ENCODE data around the gene SPATA3.

Gene SPATA3

DNA sequence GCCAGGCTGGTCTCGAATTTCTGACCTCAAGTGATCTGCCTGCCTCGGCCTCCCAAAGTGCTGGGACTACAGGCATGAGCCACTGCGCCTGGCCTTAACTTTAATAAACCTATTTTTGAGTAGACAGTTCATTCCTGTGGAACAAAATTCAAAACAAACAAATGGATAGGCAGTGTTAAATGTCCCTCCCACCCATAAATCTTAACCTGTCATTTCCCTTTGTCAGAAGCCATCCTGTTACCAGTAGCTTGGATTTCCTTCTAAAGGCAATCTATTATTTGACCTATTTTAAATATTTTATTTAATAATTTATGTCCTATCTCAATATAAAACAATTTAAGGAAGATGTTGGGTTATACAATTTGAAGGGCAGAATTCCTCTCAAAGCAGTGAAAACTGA lies 34.8 kb downstream of the SPATA3 start:
- H3K27ac Mint-ChIP-seq, result no peak overlapping the region

DNA sequence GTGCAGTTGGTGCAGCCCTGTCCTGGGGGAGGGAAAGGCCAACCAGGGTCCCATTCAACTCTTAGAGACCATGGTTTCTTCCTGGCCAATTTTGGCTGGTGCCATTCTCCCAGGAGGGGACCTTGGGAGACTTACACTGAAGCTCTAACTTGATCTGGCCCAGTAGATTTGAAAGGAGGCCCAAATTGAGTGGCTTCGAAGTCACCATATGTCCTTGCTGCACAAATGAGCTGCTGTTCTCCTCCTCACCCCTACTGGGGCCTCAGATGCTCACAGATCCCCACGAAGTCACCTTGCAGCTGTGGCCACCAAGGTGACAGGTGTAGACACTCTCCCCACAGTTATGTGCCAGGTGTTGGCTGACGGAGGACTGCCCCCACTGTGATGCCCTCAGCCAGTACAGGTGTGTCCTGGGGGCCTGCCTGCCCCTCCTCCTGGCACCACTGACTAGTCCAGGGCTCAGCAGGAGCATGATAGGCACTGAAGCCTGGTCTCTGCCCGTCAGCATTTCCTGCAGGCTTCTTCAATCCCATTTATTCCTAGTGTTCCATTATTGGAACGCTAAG lies 36.7 kb downstream of the SPATA3 start:
- Mint-ChIP-seq H3K27ac (no peak overlapping the region), H3K4me1 (peaks cover 11% of the 10 kb centered on the region), H3K36me3 (ENCODE audit: low read depth) (no peaks in the 10 kb centered on the region), H3K27me3 (ENCODE audit: low read depth, poor library complexity) (peaks cover 61% of the 10 kb centered on the region), H3K9me3 (no peaks in the 10 kb centered on the region), H3K4me3 (no peak overlapping the region)
- TF ChIP-seq, protein P1, sequence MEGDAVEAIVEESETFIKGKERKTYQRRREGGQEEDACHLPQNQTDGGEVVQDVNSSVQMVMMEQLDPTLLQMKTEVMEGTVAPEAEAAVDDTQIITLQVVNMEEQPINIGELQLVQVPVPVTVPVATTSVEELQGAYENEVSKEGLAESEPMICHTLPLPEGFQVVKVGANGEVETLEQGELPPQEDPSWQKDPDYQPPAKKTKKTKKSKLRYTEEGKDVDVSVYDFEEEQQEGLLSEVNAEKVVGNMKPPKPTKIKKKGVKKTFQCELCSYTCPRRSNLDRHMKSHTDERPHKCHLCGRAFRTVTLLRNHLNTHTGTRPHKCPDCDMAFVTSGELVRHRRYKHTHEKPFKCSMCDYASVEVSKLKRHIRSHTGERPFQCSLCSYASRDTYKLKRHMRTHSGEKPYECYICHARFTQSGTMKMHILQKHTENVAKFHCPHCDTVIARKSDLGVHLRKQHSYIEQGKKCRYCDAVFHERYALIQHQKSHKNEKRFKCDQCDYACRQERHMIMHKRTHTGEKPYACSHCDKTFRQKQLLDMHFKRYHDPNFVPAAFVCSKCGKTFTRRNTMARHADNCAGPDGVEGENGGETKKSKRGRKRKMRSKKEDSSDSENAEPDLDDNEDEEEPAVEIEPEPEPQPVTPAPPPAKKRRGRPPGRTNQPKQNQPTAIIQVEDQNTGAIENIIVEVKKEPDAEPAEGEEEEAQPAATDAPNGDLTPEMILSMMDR (IDR thresholded peaks at IDR 0.05), result no peak
- no peak for DNase-seq

More for the DNA sequence above, 34.8 kb downstream of the SPATA3 start:
- H3K9me3 Mint-ChIP-seq, result no peaks in the 10 kb centered on the region
- H3K4me3 Mint-ChIP-seq, result no peak overlapping the region
- TF ChIP-seq, protein P1 (IDR thresholded peaks at IDR 0.05), result no peak
- H3K36me3 Mint-ChIP-seq (ENCODE audit: low read depth), result no peaks in the 10 kb centered on the region
- H3K27me3 Mint-ChIP-seq (ENCODE audit: low read depth, poor library complexity), result peaks cover 46% of the 10 kb centered on the region
- peaks cover 11% of the 10 kb centered on the region for H3K4me1 Mint-ChIP-seq
- DNase-seq, result no peak

DNA sequence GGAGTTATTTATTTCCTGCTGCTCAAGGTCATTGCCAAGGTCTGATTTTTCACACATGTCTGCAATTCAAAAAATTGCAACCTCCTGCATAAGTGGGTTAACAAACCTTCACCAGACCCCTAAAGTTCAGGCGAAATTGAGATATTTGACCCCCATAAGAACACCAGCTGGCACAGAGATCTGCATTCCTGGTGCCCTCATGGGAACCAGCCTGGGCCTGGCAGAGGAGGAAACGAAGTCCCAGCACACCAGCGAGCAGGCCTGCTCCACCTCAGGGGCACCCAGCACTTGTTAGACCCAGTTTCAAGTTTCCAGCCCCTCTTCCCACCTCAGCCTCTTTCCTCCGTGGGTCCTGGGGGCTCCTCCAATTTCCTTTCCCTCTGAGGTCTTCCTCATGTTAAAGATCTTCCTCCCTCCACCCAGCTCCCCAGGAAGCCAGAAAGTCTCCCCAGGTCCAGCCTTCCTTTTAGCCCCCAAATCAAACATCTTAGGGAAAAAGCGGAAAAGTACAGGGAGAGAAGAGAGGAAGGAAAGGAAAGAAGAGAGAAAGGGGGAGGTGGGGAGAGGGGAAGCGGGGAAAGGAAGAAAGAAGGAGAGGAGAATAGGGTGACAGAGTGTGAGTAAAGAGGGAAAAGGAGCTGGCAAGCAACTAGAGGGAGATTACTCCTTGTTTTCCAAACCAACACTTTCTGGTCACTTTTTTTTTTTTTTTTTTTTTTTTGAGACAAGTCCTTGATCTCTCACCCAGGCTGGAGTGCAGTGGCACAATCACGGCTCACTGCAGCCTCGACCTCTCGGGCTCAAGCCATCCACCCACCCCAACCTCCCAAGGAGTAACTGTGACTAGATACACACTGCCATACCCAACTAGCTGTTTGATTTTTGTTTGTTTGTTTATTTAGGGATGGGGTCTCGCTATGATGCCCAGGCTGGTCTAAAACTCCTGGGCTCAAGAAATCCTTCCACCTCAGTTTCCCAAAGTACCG lies 37.5 kb downstream of the SPATA3 start:
- no peak for DNase-seq
- peaks cover 66% of the 10 kb centered on the region for H3K27me3 Mint-ChIP-seq (ENCODE audit: low read depth, poor library complexity)
- H3K36me3 Mint-ChIP-seq (ENCODE audit: low read depth), result no peaks in the 10 kb centered on the region
- no peak overlapping the region for H3K27ac Mint-ChIP-seq
- no peaks in the 10 kb centered on the region for H3K9me3 Mint-ChIP-seq
- peaks cover 13% of the 10 kb centered on the region for H3K4me1 Mint-ChIP-seq
- TF ChIP-seq, protein P1 (IDR thresholded peaks at IDR 0.05), result no peak
- H3K4me3 Mint-ChIP-seq, result no peak overlapping the region

DNA sequence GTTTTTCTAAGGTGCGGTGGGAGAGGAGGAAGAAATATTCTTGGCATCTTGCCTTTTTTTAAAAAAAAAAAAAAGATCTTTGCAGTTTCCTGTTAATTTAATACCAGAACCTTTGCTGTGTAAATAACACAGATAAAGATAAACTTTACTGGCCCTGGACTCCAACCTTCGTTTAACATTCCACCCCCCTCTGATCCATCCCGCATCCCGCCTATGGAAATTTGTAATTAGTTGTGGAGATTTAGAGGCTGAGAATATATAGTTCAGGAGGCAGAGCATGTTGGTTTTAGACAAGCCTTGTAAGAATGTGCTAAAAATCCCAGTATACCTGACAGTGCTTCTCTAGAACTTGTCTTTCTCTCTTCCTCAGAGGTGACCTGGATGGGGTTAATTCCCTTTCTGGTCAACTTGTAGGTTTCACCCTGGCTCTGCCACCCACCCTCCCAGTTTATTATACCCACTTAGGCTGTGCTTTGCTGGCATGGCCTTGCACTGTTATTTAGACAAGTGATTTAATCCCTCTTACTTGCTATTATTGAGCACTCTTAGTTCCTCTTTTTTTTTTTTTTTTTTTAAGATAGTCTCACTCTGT lies 38.5 kb downstream of the SPATA3 start:
- Mint-ChIP-seq H3K4me3 (no peak overlapping the region), H3K36me3 (ENCODE audit: low read depth) (no peaks in the 10 kb centered on the region), H3K27ac (no peak overlapping the region), H3K9me3 (no peaks in the 10 kb centered on the region), H3K27me3 (ENCODE audit: low read depth, poor library complexity) (peaks cover 73% of the 10 kb centered on the region), H3K4me1 (peaks cover 18% of the 10 kb centered on the region)
- DNase-seq, result no peak
- TF ChIP-seq, protein P1 (IDR thresholded peaks at IDR 0.05), result no peak

GRCh38 chr2:231036131-231036530 lies 40.2 kb downstream of the SPATA3 start:
- peak overlapping the region; percentile 70 for H3K4me3 Mint-ChIP-seq
- H3K27me3 Mint-ChIP-seq (ENCODE audit: low read depth, poor library complexity), result peaks cover 87% of the 10 kb centered on the region
- H3K36me3 Mint-ChIP-seq (ENCODE audit: low read depth), result no peaks in the 10 kb centered on the region
- TF ChIP-seq, protein P1 (IDR thresholded peaks at IDR 0.05), result no peak
- DNase-seq, result no peak
- no peak overlapping the region for H3K27ac Mint-ChIP-seq
- peaks cover 3% of the 10 kb centered on the region for H3K9me3 Mint-ChIP-seq
- H3K4me1 Mint-ChIP-seq, result peaks cover 18% of the 10 kb centered on the region

Measured in nephron progenitor cell (in vitro differentiated cells).